ENCODE results near the gene ANKRD63. TPM values are rescaled to one million over a fixed set of nuclear protein-coding genes. Genes with fewer than 3 reads are reported as not detected.
A peak's percentile ranks its signal among the peaks of the same experiment; 100 is the strongest.

ANKRD63 gene
- total and polyA plus RNA-seq, 2 of the 13 experiments (the other 11 are each of a cell fraction or from before 2014, with no cell fraction given): not detected

- no TSS peak for BruUV-seq (replicated peaks)
- POLR2A ChIA-PET: no interaction called here
- no peak within 1 kb of the TSS for H2AFZ ChIP-seq (ENCODE audit: low read length)
- no peaks in the 10 kb centered on the region for H3K79me2 ChIP-seq (ENCODE audit: insufficient read depth, low read length)
- peaks cover 14% of the 10 kb centered on the region for H3K4me1 ChIP-seq (ENCODE audit: insufficient read depth, low read length)
- peak within 1 kb of the TSS in 2 of 3 experiments; percentile 18 to 41; a peak in 2 of 6 replicates for H3K4me3 ChIP-seq (replicated peaks in 1 of 3; ENCODE audit: insufficient read depth in 1 of 3, low read depth in 2 of 3, low read length in 3 of 3)
- intact Hi-C loops (cut with micrococcal nuclease; ENCODE audit: unreplicated experiment): no loop called here
- peaks cover 9 to 49% of the 10 kb centered on the region in 2 experiments; a peak in 4 of 5 replicates for H3K27me3 ChIP-seq (ENCODE audit: control insufficient read depth in 1 of 2, insufficient read depth in 2 of 2, low read length in 2 of 2)
- no peaks in the 10 kb centered on the region for H3K36me3 ChIP-seq (replicated peaks in 1 of 2; ENCODE audit: control insufficient read depth in 1 of 2, insufficient read depth in 2 of 2, low read length in 2 of 2)
- FAIRE-seq (no peak), DNase-seq (ENCODE audit: low spot score) (no peak), ATAC-seq (peak; percentile 81)
- H3K27ac ChIP-seq (ENCODE audit: extremely low read length, insufficient read depth, low read length): no peak within 1 kb of the TSS
- in situ Hi-C loops (cut with HindIII; ENCODE audit: extremely low pct_ligation_motif_present, low pct_unique_long_range_greater_than_20kb): no loop called here
- CTCF ChIA-PET (ENCODE audit: low intra/inter-chr PET ratio, low total read pairs): no interaction called here
- WGBS (ENCODE audit: low lambda C conversion rate): 27% methylated on average over 18 of the region's 39 CpGs
- H3K9me3 ChIP-seq (ENCODE audit: low read length): no peaks in the 10 kb centered on the region
- peak within 1 kb of the TSS; percentile 68 for H3K4me2 ChIP-seq (ENCODE audit: low read depth, low read length)
- H3K9ac ChIP-seq (ENCODE audit: insufficient read depth, low read depth, low read length): no peak within 1 kb of the TSS
- no peaks in the 10 kb centered on the region for H4K20me1 ChIP-seq (ENCODE audit: insufficient read depth, low read length)
- TF ChIP-seq ATF7 (IDR thresholded peaks at IDR 0.05): peak; percentile 23; the same call in 1 of the 2 replicates
- no peak for TF ChIP-seq ATF7 (CRISPR knock-in tag; IDR thresholded peaks at IDR 0.05)
- TF ChIP-seq THAP11 (CRISPR knock-in tag; IDR thresholded peaks at IDR 0.05): no peak
- no peak for TF ChIP-seq ZNF407 (CRISPR knock-in tag; IDR thresholded peaks at IDR 0.05; ENCODE audit: not compliant biosample characterization)
- no peak for TF ChIP-seq ZNF143 (CRISPR knock-in tag; IDR thresholded peaks at IDR 0.05)
- no peak for TF ChIP-seq MAF1 (CRISPR knock-in tag; IDR thresholded peaks at IDR 0.05; ENCODE audit: borderline replicate concordance)
- TF ChIP-seq UBTF (CRISPR knock-in tag; IDR thresholded peaks at IDR 0.05): peak; percentile 30; the same call in 1 of the 2 replicates
- TF ChIP-seq ZNF687 (CRISPR knock-in tag; IDR thresholded peaks at IDR 0.05): peak; percentile 29; the same call in 1 of the 2 replicates
These were observed 44.1 kb downstream of the ANKRD63 start, which contains the start of gene PAK6 for GRCh38 chr15:40238532-40239403. TSS of gene PAK6 (plus strand) at chr15:40239063. CDS start at chr15:40264786, 25,723 bp downstream.
